ENCODE results near the gene IER3. TPM values are rescaled to one million over a fixed set of nuclear protein-coding genes. Genes with fewer than 3 reads are reported as not detected.

The IER3 gene
- total RNA-seq, 2 experiments from 2014 or later, result 375 to 386 TPM

DNA sequence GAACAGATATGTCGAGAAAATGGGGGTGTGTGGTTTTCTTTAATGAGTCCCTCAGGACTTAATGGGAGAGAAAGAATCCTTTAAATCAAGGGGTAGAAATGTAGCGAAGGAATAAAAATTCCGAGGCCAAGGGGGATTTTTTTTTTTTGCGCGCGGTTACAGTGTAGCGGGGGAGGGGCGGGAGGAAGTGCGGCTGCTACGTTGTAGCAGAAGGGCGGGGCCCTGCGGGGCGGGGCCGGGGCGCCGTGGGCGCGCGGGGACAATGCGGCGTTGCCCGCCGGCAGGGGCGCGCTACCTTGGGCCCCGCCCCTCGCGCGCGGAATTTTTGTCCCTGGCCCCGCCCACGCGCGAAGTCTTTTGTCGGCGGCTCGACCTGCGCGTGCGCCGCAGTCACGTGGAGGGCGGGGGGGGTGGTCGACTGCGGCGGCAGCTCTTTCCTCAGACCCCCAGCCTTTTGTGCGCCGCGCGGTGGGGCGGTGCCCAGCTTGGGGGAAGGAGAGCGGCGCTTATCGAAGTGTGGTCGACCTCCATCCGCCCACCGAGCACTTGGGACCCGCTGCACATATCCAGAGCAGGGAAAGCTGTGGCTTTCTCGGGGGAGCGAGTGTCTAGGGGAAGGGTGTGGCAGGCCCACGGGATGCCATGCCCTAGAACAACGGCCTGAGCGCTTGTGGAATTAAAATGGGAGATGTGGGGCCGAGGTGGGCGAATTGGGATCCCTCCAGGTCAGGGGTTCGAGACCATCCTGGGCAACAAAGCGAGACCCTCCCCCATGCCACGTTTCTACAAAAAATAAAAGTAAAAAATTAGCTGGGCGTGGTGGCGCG, 22.9 kb downstream of the IER3 start:
- H3K4me3 Mint-ChIP-seq, result peak overlapping the region; percentile 80
- peak overlapping the region; percentile 100 for H3K27ac Mint-ChIP-seq
- ChIA-PET CTCF (interaction anchor here (1.1 to 25.8 kb wide), 16 partner anchors 9 to 366 kb away, joined by 3 to 704 read pairs (median 6); partner anchors contain the start of genes DHX16, MRPS18B, NRM and PPP1R10), POLR2A (interaction anchor here (0.7 to 22.1 kb wide), 22 partner anchors 9 to 358 kb away, joined by 3 to 500 read pairs (median 4); partner anchors contain the start of genes DDR1, DHX16, FLOT1 and GNL1)
- DNase-seq, result peak; percentile 96
- H3K27me3 Mint-ChIP-seq, result no peaks in the 10 kb centered on the region
- TF ChIP-seq, protein P1, sequence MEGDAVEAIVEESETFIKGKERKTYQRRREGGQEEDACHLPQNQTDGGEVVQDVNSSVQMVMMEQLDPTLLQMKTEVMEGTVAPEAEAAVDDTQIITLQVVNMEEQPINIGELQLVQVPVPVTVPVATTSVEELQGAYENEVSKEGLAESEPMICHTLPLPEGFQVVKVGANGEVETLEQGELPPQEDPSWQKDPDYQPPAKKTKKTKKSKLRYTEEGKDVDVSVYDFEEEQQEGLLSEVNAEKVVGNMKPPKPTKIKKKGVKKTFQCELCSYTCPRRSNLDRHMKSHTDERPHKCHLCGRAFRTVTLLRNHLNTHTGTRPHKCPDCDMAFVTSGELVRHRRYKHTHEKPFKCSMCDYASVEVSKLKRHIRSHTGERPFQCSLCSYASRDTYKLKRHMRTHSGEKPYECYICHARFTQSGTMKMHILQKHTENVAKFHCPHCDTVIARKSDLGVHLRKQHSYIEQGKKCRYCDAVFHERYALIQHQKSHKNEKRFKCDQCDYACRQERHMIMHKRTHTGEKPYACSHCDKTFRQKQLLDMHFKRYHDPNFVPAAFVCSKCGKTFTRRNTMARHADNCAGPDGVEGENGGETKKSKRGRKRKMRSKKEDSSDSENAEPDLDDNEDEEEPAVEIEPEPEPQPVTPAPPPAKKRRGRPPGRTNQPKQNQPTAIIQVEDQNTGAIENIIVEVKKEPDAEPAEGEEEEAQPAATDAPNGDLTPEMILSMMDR (IDR thresholded peaks at IDR 0.05), result no peak
- intact Hi-C loops (cut with micrococcal nuclease), result loop anchor here (2.0 kb wide), 1 partner anchor 105 kb away; the partner anchor contains the start of genes MRPS18B and PPP1R10
- peaks cover 46% of the 10 kb centered on the region for H3K4me1 Mint-ChIP-seq (ENCODE audit: low read depth)
- H3K36me3 Mint-ChIP-seq (ENCODE audit: low read depth), result peaks cover 67% of the 10 kb centered on the region
- H3K9me3 Mint-ChIP-seq, result no peaks in the 10 kb centered on the region
- ATAC-seq, result peak; percentile 25

DNA sequence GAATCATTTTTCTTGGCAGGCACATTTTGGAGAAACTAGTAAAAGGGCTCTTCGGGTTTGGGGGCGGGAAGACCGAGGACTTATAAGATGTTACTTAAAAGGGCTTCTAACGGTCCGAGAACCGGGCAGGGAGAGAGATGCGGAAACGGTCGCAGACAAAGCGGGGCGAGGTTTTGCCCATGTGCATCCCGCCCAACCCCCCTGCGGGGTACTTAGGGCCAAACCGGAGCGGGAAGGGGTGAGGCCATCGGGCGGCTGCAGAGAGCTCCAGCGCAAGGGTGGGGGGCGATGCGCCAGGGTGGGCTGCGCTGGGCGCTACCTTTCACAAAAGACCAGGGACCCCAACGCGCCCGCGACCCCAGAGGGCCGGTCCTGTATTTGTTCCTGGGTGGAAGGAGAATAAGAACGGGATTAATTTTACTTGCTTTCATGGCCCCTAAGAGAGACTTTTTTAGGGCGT, 23.6 kb downstream of the IER3 start:
- Mint-ChIP-seq H3K9me3 (no peaks in the 10 kb centered on the region), H3K4me1 (ENCODE audit: low read depth) (peaks cover 49% of the 10 kb centered on the region), H3K27ac (peak overlapping the region; percentile 100), H3K4me3 (peak overlapping the region; percentile 80), H3K27me3 (no peaks in the 10 kb centered on the region), H3K36me3 (ENCODE audit: low read depth) (peaks cover 69% of the 10 kb centered on the region)
- peak; percentile 83 for DNase-seq
- no peak for ATAC-seq
- CTCF ChIA-PET, result interaction anchor here (1.6 to 25.8 kb wide), 5 partner anchors 10 to 106 kb away, joined by 6 to 704 read pairs (median 54); partner anchors contain the start of genes DHX16 and NRM
- POLR2A ChIA-PET, result interaction anchor here (0.6 to 22.1 kb wide), 11 partner anchors 13 to 164 kb away, joined by 3 to 500 read pairs (median 14); partner anchors contain the start of genes DDR1, DHX16, GNL1 and IER3
- intact Hi-C loops (cut with micrococcal nuclease), result loop anchor here (2.0 kb wide), 1 partner anchor 104 kb away; the partner anchor contains the start of genes MRPS18B and PPP1R10
- TF ChIP-seq, protein P1 (IDR thresholded peaks at IDR 0.05), result no peak

DNA sequence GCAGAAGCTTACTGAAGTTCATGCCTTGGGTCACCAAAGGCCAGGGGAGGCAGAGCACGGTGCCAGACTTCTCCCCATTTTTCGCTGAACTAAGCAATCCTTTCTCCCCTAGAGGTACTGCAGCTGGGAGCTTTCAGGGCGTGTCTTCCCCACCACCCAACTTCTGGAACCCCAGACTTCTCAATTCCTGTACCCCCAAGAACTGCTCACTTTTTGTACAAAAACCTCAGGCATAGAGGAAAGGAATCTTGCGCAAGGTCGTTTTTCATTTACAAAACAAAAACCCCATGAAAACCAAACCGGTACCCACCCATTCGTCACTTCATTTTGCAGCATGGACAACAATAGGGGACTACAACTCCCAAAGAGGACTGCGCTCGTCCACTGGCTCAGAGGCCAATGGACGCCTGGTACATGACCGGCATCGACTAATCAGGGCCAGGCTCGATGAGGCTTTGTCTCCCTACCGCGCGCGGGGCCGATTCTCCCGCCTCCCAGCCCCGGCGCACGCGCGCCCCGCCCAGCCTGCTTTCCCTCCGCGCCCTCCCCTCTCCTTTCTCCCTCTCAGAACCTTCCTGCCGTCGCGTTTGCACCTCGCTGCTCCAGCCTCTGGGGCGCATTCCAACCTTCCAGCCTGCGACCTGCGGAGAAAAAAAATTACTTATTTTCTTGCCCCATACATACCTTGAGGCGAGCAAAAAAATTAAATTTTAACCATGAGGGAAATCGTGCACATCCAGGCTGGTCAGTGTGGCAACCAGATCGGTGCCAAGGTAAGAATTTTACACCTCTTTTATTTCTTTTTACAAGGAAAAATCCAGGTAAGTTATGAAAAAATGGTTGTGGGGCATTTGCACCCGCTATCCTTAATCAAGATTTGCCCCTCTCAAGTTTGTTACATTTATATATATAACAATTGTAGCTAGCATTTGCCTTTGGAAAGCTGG, 24.3 kb downstream of the IER3 start, which contains the start of gene TUBB:
Gene TUBB, plus strand, starts transcription at position 562 of the 947 bp plus-strand sequence. Its CDS starts 155 bp downstream, at position 717.
- ChIA-PET CTCF (interaction anchor here (1.6 to 25.8 kb wide), 5 partner anchors 10 to 105 kb away, joined by 6 to 704 read pairs (median 54); partner anchors contain the start of genes DHX16 and NRM), POLR2A (interaction anchor here (0.6 to 22.1 kb wide), 10 partner anchors 14 to 163 kb away, joined by 3 to 500 read pairs (median 20); partner anchors contain the start of genes DHX16, GNL1, IER3 and MRPS18B)
- ATAC-seq (peak; percentile 68), DNase-seq (peak; percentile 98)
- H3K27me3 Mint-ChIP-seq, result no peaks in the 10 kb centered on the region
- H3K36me3 Mint-ChIP-seq (ENCODE audit: low read depth), result peaks cover 68% of the 10 kb centered on the region
- H3K4me3 Mint-ChIP-seq, result peak within 1 kb of the TSS; percentile 80
- TF ChIP-seq, protein P1 (IDR thresholded peaks at IDR 0.05), result no peak
- peak within 1 kb of the TSS; percentile 100 for H3K27ac Mint-ChIP-seq
- peaks cover 48% of the 10 kb centered on the region for H3K4me1 Mint-ChIP-seq (ENCODE audit: low read depth)
- intact Hi-C loops (cut with micrococcal nuclease), result loop anchor here (2.0 kb wide), 1 partner anchor 103 kb away; the partner anchor contains the start of genes MRPS18B and PPP1R10
- H3K9me3 Mint-ChIP-seq, result no peaks in the 10 kb centered on the region

DNA sequence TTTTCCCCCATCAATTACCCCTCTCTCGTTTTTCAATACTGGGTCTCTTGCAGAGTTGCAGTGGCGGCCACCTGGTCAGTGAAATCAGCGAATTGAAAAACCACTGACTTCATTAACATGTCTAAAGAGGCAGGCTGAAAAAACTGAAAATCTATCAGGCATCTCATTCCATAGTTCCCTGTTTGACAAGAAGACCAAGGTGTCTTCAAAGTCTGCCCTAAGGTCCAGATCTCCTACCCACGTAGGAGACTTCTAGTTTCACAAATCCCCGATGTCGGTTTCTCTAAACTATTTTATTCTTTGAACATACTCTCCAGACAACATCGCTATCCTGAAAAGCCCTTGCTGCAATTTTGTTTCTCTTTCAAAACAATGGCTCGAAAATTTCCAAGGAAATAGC, 25.0 kb downstream of the IER3 start:
- H3K4me1 Mint-ChIP-seq (ENCODE audit: low read depth), result peaks cover 47% of the 10 kb centered on the region
- DNase-seq, result no peak
- no peak for ATAC-seq
- peaks cover 68% of the 10 kb centered on the region for H3K36me3 Mint-ChIP-seq (ENCODE audit: low read depth)
- POLR2A ChIA-PET, result interaction anchor here (1.0 to 22.1 kb wide), 7 partner anchors 14 to 153 kb away, joined by 3 to 500 read pairs (median 66); partner anchors contain the start of genes DHX16, MRPS18B, NRM and PPP1R10
- peak overlapping the region; percentile 80 for H3K4me3 Mint-ChIP-seq
- CTCF ChIA-PET, result interaction anchor here (0.6 to 25.8 kb wide), 3 partner anchors 11 to 54 kb away, joined by 3 to 704 read pairs (median 60); partner anchors contain the start of gene DHX16
- TF ChIP-seq, protein P1 (IDR thresholded peaks at IDR 0.05), result no peak
- no peaks in the 10 kb centered on the region for H3K27me3 Mint-ChIP-seq
- peak overlapping the region; percentile 100 for H3K27ac Mint-ChIP-seq
- no peaks in the 10 kb centered on the region for H3K9me3 Mint-ChIP-seq
- intact Hi-C loops (cut with micrococcal nuclease), result no loop called here
